GM12873 (cell line): ENCODE results near the gene CCNK.

ENCODE experiments used
- TF ChIP-seq, protein P1 (sequence below): IDR thresholded peaks from 2 replicates; pipeline ENCODE4 v1.5.1; 2012; ENCODE audit warnings: low read depth, mild to moderate bottlenecking, moderate library complexity, low read length, control low read depth; ENCODE audit not compliant: insufficient read depth; ENCODE audit errors: missing control alignments

CCNK gene

DNA sequence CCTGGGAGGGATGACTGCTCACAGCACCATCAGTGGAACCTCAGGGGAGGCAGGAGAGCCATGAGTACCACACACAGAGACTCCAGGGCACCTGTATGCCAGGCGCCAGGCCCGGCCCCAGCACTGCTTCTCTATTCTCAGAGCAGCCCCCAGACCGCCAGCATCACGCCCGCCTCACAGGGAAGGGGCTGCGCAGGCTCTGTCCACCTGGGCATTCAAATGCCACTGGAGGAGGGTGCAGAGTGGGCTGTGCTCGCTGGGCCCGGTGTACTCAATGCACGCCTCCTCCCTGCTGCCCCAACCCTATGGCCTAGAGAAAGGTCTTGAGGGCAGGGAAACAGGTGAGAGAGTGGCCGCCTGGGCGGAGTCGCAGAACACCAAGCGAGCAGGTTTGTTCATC, 79.2 kb downstream of the CCNK start:
- TF ChIP-seq, protein P1, sequence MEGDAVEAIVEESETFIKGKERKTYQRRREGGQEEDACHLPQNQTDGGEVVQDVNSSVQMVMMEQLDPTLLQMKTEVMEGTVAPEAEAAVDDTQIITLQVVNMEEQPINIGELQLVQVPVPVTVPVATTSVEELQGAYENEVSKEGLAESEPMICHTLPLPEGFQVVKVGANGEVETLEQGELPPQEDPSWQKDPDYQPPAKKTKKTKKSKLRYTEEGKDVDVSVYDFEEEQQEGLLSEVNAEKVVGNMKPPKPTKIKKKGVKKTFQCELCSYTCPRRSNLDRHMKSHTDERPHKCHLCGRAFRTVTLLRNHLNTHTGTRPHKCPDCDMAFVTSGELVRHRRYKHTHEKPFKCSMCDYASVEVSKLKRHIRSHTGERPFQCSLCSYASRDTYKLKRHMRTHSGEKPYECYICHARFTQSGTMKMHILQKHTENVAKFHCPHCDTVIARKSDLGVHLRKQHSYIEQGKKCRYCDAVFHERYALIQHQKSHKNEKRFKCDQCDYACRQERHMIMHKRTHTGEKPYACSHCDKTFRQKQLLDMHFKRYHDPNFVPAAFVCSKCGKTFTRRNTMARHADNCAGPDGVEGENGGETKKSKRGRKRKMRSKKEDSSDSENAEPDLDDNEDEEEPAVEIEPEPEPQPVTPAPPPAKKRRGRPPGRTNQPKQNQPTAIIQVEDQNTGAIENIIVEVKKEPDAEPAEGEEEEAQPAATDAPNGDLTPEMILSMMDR = no peak

DNA sequence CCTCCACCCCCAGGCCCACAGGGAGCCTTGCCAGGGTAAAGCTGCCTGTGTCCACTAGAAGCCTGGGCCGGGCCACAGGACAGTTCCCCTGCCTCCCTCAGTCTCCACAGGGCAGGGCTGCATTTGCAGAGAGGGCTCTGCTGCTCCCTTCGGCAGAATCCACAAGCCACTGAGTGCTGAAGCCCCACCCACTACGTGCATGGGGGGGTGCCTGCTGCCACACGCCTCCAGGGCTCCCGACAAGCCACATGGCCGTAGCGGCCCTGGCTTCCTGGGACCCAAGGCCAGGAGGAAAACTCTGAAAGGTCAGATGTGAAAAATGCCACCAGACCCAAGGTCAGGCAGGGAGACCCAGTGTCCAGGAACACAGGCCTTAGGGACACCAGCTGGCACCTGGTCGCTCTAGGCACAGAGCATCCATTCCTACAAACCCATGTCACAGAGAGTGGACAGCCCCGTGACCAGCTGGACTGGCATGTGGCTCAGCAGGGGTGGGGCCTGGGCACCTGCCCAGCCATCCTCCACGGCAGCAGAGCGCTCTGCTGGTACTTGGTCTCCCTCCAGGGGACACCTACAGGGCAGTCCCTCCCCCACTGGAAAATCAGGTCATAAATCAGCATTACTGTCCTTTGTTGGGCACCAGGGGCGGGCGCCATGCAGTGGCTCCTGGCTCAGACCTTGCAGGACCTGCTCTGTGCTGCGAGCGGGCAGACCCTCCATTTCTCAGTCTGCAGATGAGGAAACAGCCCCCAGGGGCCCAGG, 79.9 kb downstream of the CCNK start:
- TF ChIP-seq, protein P1 = no peak

DNA sequence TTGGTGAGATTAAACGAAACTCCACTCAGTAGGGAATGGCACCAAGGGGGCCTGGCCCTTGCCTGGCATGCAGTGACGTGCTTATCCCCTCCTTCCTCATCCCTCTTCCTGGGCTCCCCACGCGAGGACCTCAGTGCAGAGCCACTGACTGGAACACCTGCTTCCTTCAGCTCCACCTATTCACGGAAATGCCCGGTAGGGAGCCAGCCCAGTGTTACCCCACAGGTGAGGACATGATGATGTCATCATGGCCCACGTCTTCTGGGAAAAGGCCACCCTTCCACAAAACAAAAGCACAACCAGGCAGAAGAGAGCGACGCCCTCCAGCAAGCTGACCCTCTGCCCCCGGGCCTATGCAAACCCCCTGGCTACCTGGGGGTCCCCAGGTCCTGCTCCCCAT, 80.7 kb downstream of the CCNK start:
- TF ChIP-seq, protein P1 = no peak
